GM13976 (cell line): Measurements from ENCODE around the gene C1orf141.
"Not testable (repeated sequence)": the region's sequence is repeated elsewhere in the genome, so short reads cannot be mapped to it uniquely, and the experiment has no call there.

Experiments
- DNase-seq: peaks from one replicate; pipeline ENCODE4 v3.0.0; 2012; ENCODE audit warnings: low spot score
- CTCF ChIP-seq: IDR thresholded peaks from 2 replicates; pipeline ENCODE4 v1.5.1; 2012; ENCODE audit warnings: borderline replicate concordance, mild to moderate bottlenecking; ENCODE audit not compliant: insufficient read depth; ENCODE audit errors: extremely low read depth, missing control alignments, control extremely low read depth
- in situ Hi-C: fragments of 300-500 bp; cut with MboI; formaldehyde crosslinking; loops from one replicate; pipeline ENCODE4 v1.12.0; 2022; ENCODE audit warnings: low sequenced_read_pairs, mixed read lengths, inconsistent platforms; ENCODE audit not compliant: unreplicated experiment

Gene C1orf141

GRCh38 chr1:67084765-67085318 lies 49.9 kb downstream of the C1orf141 start:
- in situ Hi-C loops: no loop called here
- no peak for DNase-seq
- TF ChIP-seq CTCF: no peak

GRCh38 chr1:67078291-67078690 lies 56.5 kb downstream of the C1orf141 start:
- in situ Hi-C loops: no loop called here
- DNase-seq: no peak
- TF ChIP-seq CTCF: no peak

GRCh38 chr1:67077593-67077992 lies 57.2 kb downstream of the C1orf141 start:
- DNase-seq: no peak
- in situ Hi-C loops: no loop called here
- no peak for TF ChIP-seq CTCF

- in situ Hi-C loops: no loop called here
These were observed 62.0 kb downstream of the C1orf141 start for GRCh38 chr1:67072749-67073148.

GRCh38 chr1:67067655-67068054 lies 67.1 kb downstream of the C1orf141 start:
- DNase-seq, in situ Hi-C loops: not testable (repeated sequence)

More at GRCh38 chr1:67072749-67073148, 62.0 kb downstream of the C1orf141 start:
- TF ChIP-seq CTCF: no peak
- DNase-seq: no peak

GRCh38 chr1:67062412-67062811 lies 72.4 kb downstream of the C1orf141 start:
- in situ Hi-C loops: no loop called here
- TF ChIP-seq CTCF: no peak
- no peak for DNase-seq

GRCh38 chr1:67061266-67061665 lies 73.5 kb downstream of the C1orf141 start:
- in situ Hi-C loops: no loop called here
- no peak for TF ChIP-seq CTCF

More at GRCh38 chr1:67061266-67061665, 73.5 kb downstream of the C1orf141 start:
- DNase-seq: no peak
